ENCODE results near the gene TMEM108. TPM values are rescaled to one million over a fixed set of nuclear protein-coding genes. Genes with fewer than 3 reads are reported as not detected.

TMEM108 gene
- total RNA-seq, 1 experiment from 2014 or later: not detected

GRCh38 chr3:133393691-133394474 is 355.7 kb downstream of the TMEM108 start:
- Histone ChIP-seq H3K4me1 (ENCODE audit: control insufficient read depth in 1 of 2, insufficient read depth in 2 of 2, low read length in 2 of 2) (no peaks in the 10 kb centered on the region), H2AFZ (ENCODE audit: low read depth, low read length, poor library complexity, severe bottlenecking) (no peak overlapping the region), H3K9me3 (ENCODE audit: control insufficient read depth in 1 of 2, insufficient read depth in 1 of 2, low read depth in 1 of 2, low read length in 2 of 2) (no peaks in the 10 kb centered on the region), H3K4me3 (replicated peaks in 1 of 2; ENCODE audit: low read depth in 1 of 2, low read length in 2 of 2) (no peak overlapping the region), H3K4me2 (ENCODE audit: low read length) (no peak overlapping the region), H3K36me3 (ENCODE audit: control insufficient read depth in 1 of 2, insufficient read depth in 2 of 2, low read length in 2 of 2) (no peaks in the 10 kb centered on the region), H3K9me2 (ENCODE audit: insufficient read depth) (no peaks in the 10 kb centered on the region), H3K27ac (ENCODE audit: low read depth, low read length) (no peak overlapping the region), H3K9ac (ENCODE audit: low read length) (no peak overlapping the region), H3K79me2 (ENCODE audit: insufficient read depth, low read length) (no peaks in the 10 kb centered on the region), H3K27me3 (ENCODE audit: insufficient read depth, low read length) (peaks cover 34% of the 10 kb centered on the region; the same call in 1 of the 2 replicates), H4K20me1 (ENCODE audit: insufficient read depth) (no peaks in the 10 kb centered on the region)
- TF ChIP-seq ZBTB33 (IDR thresholded peaks at IDR 0.05; ENCODE audit: extremely low read depth, insufficient replicate concordance, low read length) (no peak), EZH2phosphoT487 (IDR thresholded peaks at IDR 0.05; ENCODE audit: borderline replicate concordance) (no peak), TCF7L2 (IDR thresholded peaks at IDR 0.05; ENCODE audit: borderline replicate concordance, extremely low read depth, insufficient read depth, insufficient read length) (no peak), FOSL1 (IDR thresholded peaks at IDR 0.05; ENCODE audit: low read depth) (no peak), RAD21 (IDR thresholded peaks at IDR 0.05; ENCODE audit: low read depth) (no peak), MAX (IDR thresholded peaks at IDR 0.05) (no peak), REST (IDR thresholded peaks at IDR 0.05; ENCODE audit: low read depth) (no peak), CBX3 (IDR thresholded peaks at IDR 0.05; ENCODE audit: low read depth) (no peak), POLR2A (IDR thresholded peaks at IDR 0.05; ENCODE audit: borderline replicate concordance, extremely low read depth, insufficient read depth, insufficient read length) (no peak), JUND (IDR thresholded peaks at IDR 0.05) (no peak), POLR2AphosphoS5 (IDR thresholded peaks at IDR 0.05; ENCODE audit: low read depth, low read length) (no peak)
- ATAC-seq (no peak), DNase-seq (ENCODE audit: low read depth, low spot score) (no peak)
- intact Hi-C loops (cut with micrococcal nuclease): no loop called here
- ChIA-PET POLR2A (no interaction called here), RAD21 (ENCODE audit: low non-redundant PET in 1 of 2, low total read pairs in 2 of 2, uncharacterized antibody in 2 of 2, unreplicated experiment in 2 of 2) (no interaction called here), CTCF (no interaction called here)
- no TSS peak for BruUV-seq (replicated peaks)
